Measurements from ENCODE around the gene PACSIN3. TPM values are rescaled to one million over a fixed set of nuclear protein-coding genes. Genes with fewer than 3 reads are reported as not detected.
A peak's percentile ranks its signal among the peaks of the same experiment; 100 is the strongest.

PACSIN3 gene
- total RNA-seq, 1 experiment from 2014 or later: 15.8 TPM

DNA sequence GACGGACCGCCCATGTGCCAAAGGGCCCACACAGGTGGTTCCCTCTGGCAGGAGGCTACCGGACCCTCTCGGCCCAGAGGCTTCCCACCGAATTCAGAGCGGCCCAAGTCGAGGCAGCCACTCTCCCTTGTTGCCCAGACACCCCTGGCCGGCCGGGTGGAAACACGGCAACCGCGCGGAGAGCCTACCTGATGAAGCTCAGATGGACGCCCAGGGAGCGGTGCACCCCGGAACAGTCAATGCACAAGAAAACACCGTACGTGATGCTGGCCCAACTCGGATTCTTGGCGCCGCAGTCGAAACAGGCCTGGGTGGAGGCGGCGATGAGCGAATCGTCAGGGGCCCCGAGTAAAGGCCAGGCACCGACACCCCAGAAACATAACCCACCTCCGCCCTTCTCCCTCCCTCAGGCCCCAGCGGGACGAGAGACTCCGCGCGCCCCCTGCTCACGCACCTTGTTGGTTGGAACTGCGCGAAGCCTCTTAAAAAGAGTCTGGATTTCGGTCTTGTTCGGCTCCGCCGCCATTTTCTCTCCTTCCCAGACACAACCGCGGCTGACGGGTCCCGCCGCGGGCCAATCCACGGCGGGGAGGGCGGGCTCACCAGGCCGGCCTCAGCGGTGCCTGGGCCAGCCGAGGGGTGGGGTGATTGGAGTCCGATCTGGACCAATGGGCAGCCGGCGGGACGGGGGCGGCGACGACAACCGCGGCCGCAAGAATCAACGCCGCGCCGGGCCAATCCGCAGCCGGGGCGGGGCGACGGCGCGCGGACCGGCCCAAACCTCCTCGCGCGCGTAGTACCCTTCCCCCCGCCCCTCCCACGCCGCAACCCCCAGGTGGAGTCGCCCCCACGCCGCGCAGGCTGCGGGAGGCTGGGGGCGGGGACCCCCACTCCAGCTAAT, 9.7 kb downstream of the PACSIN3 start, which contains the start of gene ARFGAP2:
Gene ARFGAP2 (minus strand): TSS at position 552 of the 901 bp plus-strand sequence. CDS start 26 bp downstream, at position 526.
- peak; percentile 94 for DNase-seq (ENCODE audit: low read depth)

DNA sequence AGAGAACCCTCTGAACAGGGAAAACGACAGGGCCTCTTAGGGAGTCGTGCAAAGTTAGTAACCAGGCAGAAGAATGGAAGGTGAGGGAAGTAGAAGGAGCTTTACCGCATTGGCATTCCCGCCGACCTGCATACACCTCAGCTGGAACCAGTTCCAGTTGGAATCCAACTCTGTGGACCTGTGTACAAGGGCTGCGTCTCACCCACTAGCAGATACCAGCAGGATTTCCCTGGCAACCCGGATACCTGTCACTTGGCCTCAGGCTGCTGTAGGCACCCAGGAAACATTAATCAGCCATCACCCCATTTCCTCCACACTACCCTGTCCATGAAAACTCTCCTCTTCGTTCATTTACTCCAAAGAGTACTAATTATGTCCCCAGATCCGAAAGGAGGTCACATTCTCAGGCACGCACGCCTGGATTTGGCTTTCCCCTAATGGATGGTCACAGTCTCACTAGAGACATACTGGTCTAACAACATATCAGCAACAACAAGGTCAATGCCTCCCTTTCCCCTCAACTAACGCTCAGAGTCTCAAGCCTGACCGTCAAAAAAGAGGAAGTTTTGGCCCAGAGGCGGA, 10.4 kb downstream of the PACSIN3 start:
- DNase-seq (ENCODE audit: low read depth): no peak

DNA sequence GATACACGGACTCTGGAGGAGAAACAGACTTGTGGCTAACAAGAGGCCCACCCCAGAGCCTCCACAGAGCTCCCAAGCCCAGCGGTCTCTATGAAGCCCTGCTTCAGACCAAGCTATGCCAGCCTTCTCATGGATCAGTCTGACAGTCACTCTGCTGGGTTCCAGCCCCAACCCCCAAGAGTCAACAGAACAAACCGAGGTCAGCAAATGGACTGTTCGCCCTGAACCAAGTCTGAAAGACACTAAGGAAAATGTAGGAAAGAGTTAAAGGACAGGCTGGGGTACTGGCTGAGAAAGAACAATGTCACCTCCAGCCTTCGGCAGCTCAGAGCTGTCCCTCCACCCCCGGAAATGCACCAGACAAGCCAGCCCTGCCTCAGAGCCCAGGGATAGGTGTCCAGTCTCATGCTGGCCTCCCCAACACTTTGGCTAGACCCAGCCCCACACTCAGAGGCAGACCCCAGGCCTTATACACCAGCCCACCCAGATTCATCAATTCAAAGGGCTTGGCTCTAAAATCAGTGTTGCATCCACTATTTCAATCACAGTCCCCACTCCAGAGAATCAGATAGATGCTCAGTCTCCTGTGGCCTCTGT, 13.4 kb downstream of the PACSIN3 start:
- no peak for DNase-seq (ENCODE audit: low read depth)

DNA sequence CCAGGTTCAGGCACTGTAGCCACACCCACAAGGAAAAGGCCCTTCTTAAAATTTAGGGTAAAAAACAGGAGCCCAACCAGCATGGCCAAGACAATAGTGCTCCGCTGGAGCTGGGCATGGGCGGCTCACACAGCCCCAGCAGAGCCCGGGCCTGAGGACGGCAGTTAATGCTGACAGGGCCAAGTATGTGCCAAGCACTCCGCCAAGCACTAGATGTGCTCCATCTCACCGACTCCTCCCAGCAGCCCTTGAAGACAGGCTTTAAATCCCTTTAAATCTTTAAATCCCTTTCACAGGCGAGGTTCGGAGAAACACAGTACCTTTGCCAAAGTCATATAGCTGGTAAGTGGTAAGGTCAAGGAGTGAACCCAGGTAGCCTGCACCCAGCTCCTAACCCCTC, 14.4 kb downstream of the PACSIN3 start:
- no peak for DNase-seq (ENCODE audit: low read depth)

DNA sequence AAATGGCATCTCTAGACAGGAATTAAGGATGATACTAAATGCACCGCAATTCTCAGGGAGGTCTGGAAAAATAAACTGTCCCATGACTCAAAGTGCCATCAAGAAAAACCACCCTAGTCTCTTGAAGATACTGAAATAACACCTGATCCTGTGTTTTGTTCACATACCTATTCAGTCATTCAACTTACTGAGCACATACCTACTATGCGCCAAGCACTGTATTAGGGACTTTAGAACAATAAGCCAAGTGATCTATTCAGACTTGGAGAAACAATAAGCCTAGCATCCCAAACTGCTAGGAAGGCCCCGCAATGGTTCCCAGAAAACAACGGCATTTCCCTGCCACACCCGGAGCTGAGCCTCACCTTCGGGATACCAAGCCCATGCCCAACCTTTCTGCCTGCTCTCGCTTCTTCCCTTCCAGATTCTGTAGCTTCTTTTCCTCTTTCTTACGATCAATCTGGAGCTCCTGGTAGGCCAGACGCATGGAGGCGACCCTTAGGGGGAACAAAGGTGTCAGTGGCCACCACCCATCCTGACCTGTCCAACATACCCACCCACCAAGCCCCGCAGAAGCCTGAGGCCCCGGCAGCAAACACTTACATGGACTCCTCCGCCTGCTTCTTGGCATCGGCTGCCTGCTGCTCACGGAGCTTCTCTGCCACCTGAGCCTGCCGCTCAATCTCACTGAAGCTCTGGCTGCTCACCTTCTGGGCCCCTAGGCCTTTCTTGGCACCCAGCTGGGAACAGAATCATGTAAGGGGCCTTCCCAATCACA, 15.0 kb downstream of the PACSIN3 start:
- no peak for DNase-seq (ENCODE audit: low read depth)

DNA sequence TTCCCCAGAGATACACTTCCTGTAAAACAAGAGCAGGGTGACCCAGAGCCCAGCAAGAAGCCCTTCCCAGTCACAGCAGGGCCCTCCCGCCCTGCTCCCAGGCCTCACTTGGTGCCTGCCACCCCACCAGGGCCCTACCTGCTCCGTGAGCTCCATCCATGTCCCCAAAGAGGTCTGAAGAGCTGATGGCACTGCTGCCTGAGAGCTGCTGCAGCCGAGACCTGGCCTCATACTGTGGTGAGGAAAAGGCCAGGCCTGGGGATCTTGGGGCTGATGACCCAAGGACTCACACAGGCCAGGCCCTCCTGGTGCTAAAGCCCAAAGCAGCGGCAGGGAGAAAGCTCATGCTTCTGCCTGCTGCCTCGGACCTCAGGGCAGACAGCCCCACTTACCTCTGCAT, 19.9 kb downstream of the PACSIN3 start:
- no peak for DNase-seq (ENCODE audit: low read depth)

DNA sequence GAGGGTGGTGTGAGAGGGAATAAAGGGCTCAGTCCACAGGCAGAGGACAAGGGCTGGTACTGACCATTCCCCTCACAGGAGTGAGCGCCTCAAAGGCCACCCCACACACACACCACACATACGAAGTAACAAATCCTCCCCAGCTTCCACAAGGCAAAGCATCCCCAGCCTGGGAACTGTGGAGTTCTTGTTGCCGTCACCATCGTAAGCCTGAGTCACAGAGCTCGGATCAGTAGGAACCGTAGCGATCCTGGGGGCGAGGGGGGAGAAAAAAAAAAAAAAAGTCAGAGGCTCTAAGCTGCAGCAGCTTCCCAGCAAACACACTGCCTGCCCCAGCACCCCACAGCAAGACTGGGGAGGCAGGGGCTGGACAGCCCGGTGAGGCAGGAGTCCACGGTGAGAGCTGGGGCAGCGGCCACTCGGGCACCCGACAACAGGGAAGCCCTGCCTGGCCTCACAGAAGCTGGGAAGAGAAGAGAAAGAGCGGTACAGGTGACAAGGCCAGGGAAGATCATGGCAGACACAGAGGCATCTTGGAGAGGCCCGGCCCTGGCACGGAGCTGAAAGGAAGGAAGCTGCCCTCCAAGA, 20.9 kb downstream of the PACSIN3 start:
- DNase-seq (ENCODE audit: low read depth): no peak

DNA sequence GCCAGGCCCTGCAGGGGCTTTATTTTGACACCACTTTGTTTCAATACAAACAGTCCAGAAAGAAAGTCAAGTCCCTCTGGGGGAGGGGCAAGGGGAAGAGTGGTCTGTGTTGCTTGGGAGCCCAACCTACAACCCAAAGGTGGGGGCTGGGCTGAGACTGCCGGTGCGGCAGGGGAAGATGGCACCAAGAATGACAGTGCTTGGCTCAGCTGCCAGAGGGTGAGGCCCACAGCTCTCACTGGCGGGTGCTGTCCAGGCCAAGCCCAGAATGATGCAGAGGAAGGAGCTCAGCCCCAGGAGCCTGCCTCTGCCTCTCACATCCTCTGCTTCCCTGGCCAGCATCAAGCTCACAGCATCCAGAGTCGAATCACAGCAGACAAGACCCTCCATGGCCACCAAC, 21.9 kb downstream of the PACSIN3 start:
- no peak for DNase-seq (ENCODE audit: low read depth)

DNA sequence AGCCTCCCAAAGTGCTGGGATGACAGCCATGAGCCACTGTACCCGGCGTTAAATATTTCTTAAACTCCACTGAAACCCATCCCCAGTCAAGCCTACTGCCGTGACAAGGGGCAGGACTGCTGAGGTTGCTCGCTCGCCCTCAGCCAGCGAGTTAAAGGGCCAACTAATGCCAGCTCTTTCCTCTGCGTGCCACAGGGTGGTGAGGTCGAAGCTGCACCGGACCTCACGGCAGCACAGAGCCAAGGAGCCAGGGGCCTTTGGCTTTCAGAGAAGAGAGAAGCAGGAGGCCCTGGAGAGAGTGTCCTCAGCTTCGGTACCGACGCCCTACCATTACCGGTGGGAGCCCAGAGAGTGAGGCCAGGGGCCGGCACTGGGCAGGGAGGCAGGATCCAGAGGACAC, 22.3 kb downstream of the PACSIN3 start:
- DNase-seq (ENCODE audit: low read depth): no peak

DNA sequence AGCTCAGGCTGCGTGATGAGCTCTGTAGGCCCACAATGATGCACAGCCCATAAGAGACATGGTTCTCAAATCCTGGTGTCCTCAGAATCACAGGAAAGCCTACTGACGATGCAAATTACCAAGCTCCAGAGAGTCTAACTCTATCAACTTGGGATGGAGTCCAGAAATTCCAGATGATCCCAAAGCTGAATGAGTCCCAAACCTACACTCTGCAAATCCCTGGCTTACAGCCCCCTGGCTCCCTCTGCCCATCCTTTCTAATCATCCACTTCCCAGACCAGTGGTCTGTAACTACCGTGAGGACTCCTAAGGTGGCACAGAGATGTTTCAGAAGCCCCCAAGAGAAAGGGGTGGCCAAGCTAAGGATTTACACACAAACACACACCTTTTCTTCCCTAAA, 23.0 kb downstream of the PACSIN3 start:
- no peak for DNase-seq (ENCODE audit: low read depth)

DNA sequence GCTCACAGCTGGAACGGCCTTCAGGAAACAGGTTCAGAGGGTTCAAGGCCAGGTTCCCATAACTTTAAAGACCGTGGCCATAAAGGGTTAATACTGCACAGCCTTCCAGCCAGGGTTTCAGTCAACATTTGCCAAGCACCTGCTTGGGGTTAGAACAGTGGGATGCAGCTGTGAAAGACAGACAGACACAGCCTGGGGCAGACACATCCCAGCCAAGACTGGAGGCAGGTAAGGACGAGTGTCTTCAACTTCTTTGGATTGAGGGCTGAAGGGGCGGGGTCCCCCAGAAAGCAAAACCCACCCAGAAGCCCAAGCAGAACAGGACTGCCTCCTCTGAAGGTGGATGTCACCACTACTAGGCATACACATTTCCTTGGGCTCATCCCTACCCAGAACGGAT, 23.8 kb downstream of the PACSIN3 start:
- DNase-seq (ENCODE audit: low read depth): no peak

DNA sequence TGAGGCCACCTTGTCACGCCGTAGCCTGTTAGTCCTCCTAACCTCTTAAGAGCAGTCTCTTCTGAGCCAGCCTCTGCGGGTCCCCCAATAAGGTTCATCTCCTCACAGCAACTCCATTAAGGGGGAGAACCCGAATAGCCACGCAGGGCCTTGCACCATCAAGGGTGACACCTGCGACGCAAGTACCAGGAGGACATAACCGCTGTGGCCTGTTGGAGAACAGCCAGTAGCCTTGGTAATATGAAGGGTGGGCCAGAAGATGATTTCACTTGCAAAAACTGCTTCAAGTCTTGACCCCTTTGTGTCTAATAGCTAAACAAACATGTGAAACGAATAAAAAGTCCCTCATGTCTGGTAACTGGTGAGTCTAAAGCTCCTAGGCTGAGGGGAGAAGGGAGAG, 24.3 kb downstream of the PACSIN3 start:
- DNase-seq (ENCODE audit: low read depth): no peak

DNA sequence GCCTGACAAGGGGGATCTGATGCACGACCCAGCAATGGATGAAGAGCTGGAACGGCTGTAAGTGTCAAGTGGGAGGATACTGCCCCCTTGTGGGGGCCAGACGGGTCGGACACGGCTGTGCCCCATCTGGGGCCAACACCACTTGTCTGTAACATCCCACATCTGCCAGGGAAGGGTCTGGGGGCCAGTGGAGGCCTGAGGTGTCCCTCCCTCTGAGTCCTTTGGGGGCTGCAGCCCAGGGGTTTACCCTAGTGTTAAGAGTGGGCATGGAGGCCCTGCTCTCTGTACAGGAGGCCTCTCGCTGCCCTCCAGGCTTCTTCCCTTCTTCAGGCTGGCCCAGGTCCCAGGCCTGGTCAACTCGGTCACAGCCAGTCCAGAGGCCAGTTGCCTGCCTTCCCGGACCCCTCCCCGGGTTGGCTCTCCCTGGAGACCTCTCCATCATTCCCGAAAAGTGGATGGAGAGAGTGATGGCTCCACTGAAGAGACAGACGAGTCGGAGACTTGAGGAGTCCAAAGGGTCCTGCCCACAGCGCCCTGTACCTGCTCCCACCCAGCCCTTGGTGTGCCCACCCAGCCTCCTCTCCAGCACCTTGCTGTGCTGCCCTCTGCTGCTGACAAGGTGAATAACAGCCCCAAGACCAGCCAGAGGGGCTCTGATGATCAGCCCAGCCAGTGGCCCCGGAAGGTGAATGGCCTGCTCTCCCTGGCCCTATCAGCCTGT, 24.9 kb downstream of the PACSIN3 start:
- DNase-seq (ENCODE audit: low read depth): peak; percentile 65

DNA sequence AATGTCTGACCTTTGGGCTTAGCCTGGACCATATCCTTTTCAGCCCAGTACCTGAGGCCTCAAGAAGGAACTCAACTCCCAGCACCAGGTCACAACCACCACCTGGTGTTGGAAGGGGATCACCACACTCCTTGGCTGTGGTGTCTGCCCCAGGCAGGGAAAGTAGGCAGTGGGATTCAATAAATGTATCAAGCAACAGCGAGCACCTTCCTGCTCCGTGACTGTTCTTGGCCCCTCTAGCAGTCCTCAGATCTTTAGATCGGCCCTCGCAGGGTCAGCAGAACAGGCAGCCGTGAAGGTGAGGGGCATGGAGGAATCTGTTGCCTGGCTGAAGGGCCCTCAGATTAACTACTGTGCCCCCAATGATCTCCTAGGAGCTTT, 25.5 kb downstream of the PACSIN3 start:
- no peak for DNase-seq (ENCODE audit: low read depth)

DNA sequence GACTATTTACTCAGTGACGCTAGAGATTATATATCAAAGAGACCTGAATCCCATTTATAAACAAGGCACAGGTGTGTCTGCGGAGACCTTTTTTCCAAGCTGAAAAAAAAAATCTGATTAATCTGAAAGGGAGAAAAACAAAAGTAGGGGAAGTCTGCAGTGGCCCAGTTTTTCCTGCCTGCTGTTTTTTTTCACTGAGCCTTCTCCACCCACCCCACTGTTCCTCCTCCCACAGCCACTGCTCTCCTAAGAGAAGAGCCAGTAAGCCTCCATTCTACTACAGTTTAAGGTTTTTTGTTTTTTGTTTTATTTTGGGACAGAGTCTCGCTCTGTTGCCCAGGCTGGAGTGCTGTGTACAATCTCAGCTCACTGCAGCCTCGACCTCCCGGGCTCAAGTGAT, 28.0 kb downstream of the PACSIN3 start:
- DNase-seq (ENCODE audit: low read depth): no peak

DNA sequence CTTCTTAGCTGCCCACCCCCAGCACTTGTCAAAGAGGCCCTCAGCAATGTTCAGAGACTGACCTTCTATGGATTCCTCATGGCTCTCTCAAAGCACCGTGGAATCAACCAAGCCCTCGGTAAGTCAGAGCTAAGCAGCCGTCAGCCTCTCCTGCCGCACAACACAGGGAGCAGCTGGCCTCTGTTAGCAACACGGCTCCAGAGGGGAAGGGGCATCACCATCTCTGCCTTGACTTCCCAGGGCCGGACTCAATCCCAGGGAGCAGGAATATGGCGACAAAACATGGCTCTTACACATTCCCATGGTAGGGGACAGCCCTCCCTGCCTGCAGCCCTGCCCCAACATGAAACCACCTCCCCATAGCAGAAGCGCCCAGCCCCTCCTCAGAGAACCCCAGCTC, 28.4 kb downstream of the PACSIN3 start:
- no peak for DNase-seq (ENCODE audit: low read depth)

DNA sequence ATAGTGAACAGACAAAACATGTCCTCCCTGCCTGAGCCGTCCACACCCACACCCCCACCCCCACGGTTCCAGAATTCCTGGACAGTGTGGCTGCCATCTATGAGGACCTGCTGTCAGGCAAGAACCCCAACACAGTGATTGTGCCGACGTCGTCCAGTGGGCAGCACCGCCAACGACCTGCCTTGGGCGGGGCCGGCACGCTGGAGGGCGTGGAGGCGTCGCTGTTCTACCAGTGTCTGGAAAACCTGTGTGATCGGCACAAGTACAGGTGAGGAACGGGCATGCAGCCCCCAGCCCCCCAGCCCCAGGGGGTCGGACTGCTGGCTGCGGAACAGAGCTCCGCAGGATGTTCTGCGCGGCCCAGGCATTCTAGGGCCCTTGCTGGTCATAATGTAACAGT, 29.3 kb downstream of the PACSIN3 start:
- DNase-seq (ENCODE audit: low read depth): no peak

DNA sequence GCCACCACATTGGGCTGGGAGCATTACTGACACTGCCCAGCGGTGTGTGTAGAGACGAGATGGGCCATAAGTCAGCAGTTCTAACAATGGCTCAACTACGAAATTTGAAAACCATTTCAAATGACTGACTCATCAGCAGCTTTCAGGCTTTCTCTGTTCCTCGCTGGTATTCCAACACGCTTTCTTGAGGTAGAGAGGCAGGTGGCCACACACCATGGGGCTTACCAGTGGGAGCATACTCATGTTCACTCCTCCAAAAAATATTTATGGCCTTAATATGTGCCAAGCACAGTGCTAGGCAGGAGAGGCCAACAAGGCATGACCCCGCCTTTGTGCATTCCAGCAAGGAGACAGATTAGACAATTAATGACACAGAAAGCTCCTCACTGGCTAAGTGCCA, 29.9 kb downstream of the PACSIN3 start:
- no peak for DNase-seq (ENCODE audit: low read depth)

DNA sequence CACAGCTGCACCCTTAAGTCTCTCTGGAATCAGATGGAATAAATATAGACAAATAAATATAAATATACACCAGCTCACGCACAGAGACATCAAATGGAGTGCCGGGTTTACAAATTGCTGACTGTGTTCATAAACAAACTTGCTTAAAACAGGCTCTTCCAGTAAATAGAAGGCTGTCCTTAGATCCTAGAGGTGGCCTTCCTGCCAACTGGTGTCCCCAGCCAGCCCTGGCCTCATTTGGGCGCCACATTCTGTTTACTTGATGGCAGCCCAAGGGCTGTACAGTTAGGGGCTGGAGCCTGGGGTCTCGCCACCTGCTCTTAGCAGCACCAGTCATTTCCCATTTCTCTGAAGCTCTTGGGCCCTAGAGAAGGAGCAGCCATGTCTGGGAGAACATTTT, 30.4 kb downstream of the PACSIN3 start:
- no peak for DNase-seq (ENCODE audit: low read depth)

DNA sequence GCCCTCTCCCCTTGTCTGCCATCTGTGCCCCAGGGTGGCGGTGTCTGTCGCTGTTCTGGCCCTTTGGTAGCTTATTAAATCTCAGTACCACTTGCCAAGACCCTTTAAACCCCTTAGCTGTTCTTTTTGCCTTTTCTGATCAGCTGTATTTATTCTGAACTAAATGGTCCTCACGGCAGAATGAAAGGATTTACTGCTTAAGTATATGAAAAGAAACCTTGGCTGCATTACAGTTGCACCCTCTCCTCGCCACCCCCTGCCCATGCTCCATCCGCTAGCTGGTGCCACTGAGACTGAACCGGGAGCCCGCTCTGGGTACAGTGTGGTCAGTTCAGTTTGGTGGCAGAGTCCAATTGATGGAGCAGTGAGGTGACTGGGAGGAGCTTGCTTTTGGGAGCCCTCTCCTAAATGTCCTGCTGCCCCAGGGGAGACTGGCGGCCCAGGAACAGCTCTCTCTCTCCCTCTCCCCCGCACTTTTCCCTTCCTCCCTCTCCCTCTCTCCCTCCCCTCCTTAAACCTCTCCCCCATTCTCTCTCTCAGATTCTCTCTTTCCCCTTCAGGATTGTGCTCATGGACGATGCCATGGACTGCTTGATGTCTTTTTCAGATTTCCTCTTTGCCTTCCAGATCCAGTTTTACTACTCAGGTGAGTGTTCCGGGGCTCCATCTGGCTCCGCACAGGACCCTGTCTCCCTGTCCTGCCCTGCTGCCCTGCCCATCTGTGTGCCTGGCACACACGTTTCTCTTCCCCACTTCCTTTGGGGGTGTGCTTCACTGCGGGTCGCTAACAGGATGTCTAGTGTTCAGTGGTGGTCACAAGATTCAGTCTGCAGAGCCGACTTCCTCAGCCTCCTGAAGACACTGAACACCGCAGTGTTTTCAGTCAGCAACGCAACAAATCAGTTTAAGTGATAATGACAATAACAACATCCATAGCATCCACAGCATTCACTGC, 31.3 kb downstream of the PACSIN3 start:
- no peak for DNase-seq (ENCODE audit: low read depth)

All from M059J (cell line).